WTC11 (cell line): Measurements from ENCODE around the gene IGFL4. TPM values are rescaled to one million over a fixed set of nuclear protein-coding genes. Genes with fewer than 3 reads are reported as not detected.

Experiments used
- ATAC-seq: fragments of 200-7000 bp; cut with Tn5 transposase; 2 replicates; pipeline ENCODE4 v1.10.0; 2021; ENCODE audit warnings: mild to moderate bottlenecking, moderate library complexity
- CTCF ChIA-PET: fragments of 300-600 bp; sonication (Branson Sonifier 250); formaldehyde crosslinking; loops from one replicate; lab custom pipeline; 2021; ENCODE audit warnings: antibody characterized with exemption; lab: Charles Lee
- POLR2A ChIA-PET: fragments of 350-600 bp; sonication (Branson Sonifier 250); formaldehyde crosslinking; loops from one replicate; lab custom pipeline; 2021; ENCODE audit warnings: antibody characterized with exemption; lab: Charles Lee
- DNase-seq: peaks from one replicate; pipeline ENCODE4 v3.0.0; 2021; ENCODE audit warnings: low spot score
- H3K27ac Mint-ChIP-seq: 2 replicates; pipeline ENCODE4 v1.8.0; 2021; ENCODE audit warnings: mixed read lengths
- H3K27me3 Mint-ChIP-seq: 2 replicates; pipeline ENCODE4 v1.8.0; 2021; ENCODE audit warnings: low read depth, mild to moderate bottlenecking, moderate library complexity, mixed read lengths
- H3K36me3 Mint-ChIP-seq: 2 replicates; pipeline ENCODE4 v1.8.0; 2021; ENCODE audit warnings: mixed read lengths
- H3K4me1 Mint-ChIP-seq: 2 replicates; pipeline ENCODE4 v1.8.0; 2022; ENCODE audit warnings: mixed read lengths
- H3K4me3 Mint-ChIP-seq: 2 replicates; pipeline ENCODE4 v1.8.0; 2021; ENCODE audit warnings: mild to moderate bottlenecking, moderate library complexity, mixed read lengths
- H3K9me3 Mint-ChIP-seq: 2 replicates; pipeline ENCODE4 v1.8.0; 2021; ENCODE audit warnings: mixed read lengths
- ATF1 ChIP-seq: sonication (generic); formaldehyde crosslinking; IDR thresholded peaks from 2 replicates; pipeline ENCODE4 v1.8.1; 2023; ENCODE audit warnings: mild to moderate bottlenecking, moderate library complexity, missing genetic modification reagents
- ATF2 ChIP-seq: sonication (generic); formaldehyde crosslinking; IDR thresholded peaks from 2 replicates; pipeline ENCODE4 v1.8.1; 2022; ENCODE audit warnings: low read depth, missing genetic modification reagents, borderline replicate concordance
- CTCF ChIP-seq: fragments of 200-600 bp; IDR thresholded peaks from 2 replicates; pipeline ENCODE4 v1.8.0; 2022; ENCODE audit warnings: antibody characterized with exemption
- ELF4 ChIP-seq: sonication (generic); formaldehyde crosslinking; IDR thresholded peaks from 2 replicates; pipeline ENCODE4 v1.8.1; 2022; ENCODE audit warnings: low read depth, mild to moderate bottlenecking, moderate library complexity, missing genetic modification reagents
- ETV6 ChIP-seq: sonication (generic); formaldehyde crosslinking; IDR thresholded peaks from 2 replicates; pipeline ENCODE4 v1.8.1; 2022; ENCODE audit warnings: mild to moderate bottlenecking, missing genetic modification reagents
- HMGXB4 ChIP-seq: sonication (generic); formaldehyde crosslinking; IDR thresholded peaks from 2 replicates; pipeline ENCODE4 v1.8.1; 2023; ENCODE audit warnings: mild to moderate bottlenecking, moderate library complexity, missing genetic modification reagents
- IRF2 ChIP-seq: sonication (generic); formaldehyde crosslinking; IDR thresholded peaks from 2 replicates; pipeline ENCODE4 v1.8.0; 2022; ENCODE audit warnings: low read depth, missing genetic modification reagents, borderline replicate concordance
- KAT7 ChIP-seq: sonication (generic); formaldehyde crosslinking; IDR thresholded peaks from 2 replicates; pipeline ENCODE4 v1.8.1; 2023; ENCODE audit warnings: missing genetic modification reagents, mild to moderate bottlenecking, borderline replicate concordance
- MYBL2 ChIP-seq: sonication (generic); formaldehyde crosslinking; IDR thresholded peaks from 2 replicates; pipeline ENCODE4 v1.8.1; 2023; ENCODE audit warnings: mild to moderate bottlenecking, moderate library complexity, missing genetic modification reagents
- NFATC4 ChIP-seq: fragments of 250-450 bp; sonication (Bioruptor Pico); IDR thresholded peaks from 2 replicates; pipeline ENCODE4 v1.9.0; 2021; ENCODE audit warnings: mild to moderate bottlenecking
- PREB ChIP-seq: sonication (generic); formaldehyde crosslinking; IDR thresholded peaks from 2 replicates; pipeline ENCODE4 v1.8.1; 2022; ENCODE audit warnings: mild to moderate bottlenecking, missing genetic modification reagents, moderate library complexity, borderline replicate concordance
- PRRX2 ChIP-seq: fragments of 250-450 bp; sonication (Bioruptor Pico); IDR thresholded peaks from 2 replicates; pipeline ENCODE4 v1.8.0; 2021; ENCODE audit warnings: mild to moderate bottlenecking
- SMAD3 ChIP-seq: sonication (generic); formaldehyde crosslinking; IDR thresholded peaks from 2 replicates; pipeline ENCODE4 v1.8.0; 2022; ENCODE audit warnings: missing genetic modification reagents, mild to moderate bottlenecking, borderline replicate concordance
- TEAD1 ChIP-seq: sonication (generic); formaldehyde crosslinking; IDR thresholded peaks from 2 replicates; pipeline ENCODE4 v1.8.0; 2022; ENCODE audit warnings: mild to moderate bottlenecking, missing genetic modification reagents
- TP53 ChIP-seq: sonication (generic); formaldehyde crosslinking; IDR thresholded peaks from 2 replicates; pipeline ENCODE4 v1.8.1; 2023; ENCODE audit warnings: mild to moderate bottlenecking, missing genetic modification reagents
- ZBTB43 ChIP-seq: sonication (generic); formaldehyde crosslinking; IDR thresholded peaks from 2 replicates; pipeline ENCODE4 v1.8.1; 2023; ENCODE audit warnings: mild to moderate bottlenecking, missing genetic modification reagents
- ZNF138 ChIP-seq: sonication (generic); formaldehyde crosslinking; conservative IDR thresholded peaks from 2 replicates; pipeline ENCODE4 v1.8.1; 2022; ENCODE audit warnings: mild to moderate bottlenecking, moderate library complexity, missing genetic modification reagents
- ZNF317 ChIP-seq: sonication (generic); formaldehyde crosslinking; IDR thresholded peaks from 2 replicates; pipeline ENCODE4 v1.8.1; 2023; ENCODE audit warnings: low read depth, mild to moderate bottlenecking, moderate library complexity, missing genetic modification reagents, borderline replicate concordance
- ZSCAN18 ChIP-seq: fragments of 250-450 bp; sonication (Bioruptor Pico); IDR thresholded peaks from 2 replicates; pipeline ENCODE4 v2.1.2; 2022; ENCODE audit warnings: mild to moderate bottlenecking, moderate library complexity
- total RNA-seq: library from RNA; stranded (reverse); gene quantifications from 3 replicates; pipeline ENCODE4 v1.2.3, GENCODE V29; 2021

Gene IGFL4
- total RNA-seq, 1 experiment from 2014 or later, result 0.20 TPM

- TF ChIP-seq TP53 (CRISPR knock-in tag), result no peak
- no peak for TF ChIP-seq TEAD1
- TF ChIP-seq CTCF, result no peak
Observed at GRCh38 chr19:46065486-46066071, 24.8 kb upstream of the IGFL4 start (continued).

- no peak for TF ChIP-seq ATF1 (CRISPR knock-in tag)
- TF ChIP-seq KAT7, result no peak
- TF ChIP-seq, all 79 proteins: peak for 0
- Mint-ChIP-seq H3K27me3 (peaks cover 70% of the 10 kb centered on the region), H3K9me3 (peaks cover 49% of the 10 kb centered on the region), H3K4me3 (no peak overlapping the region), H3K27ac (no peak overlapping the region), H3K36me3 (peaks cover 16% of the 10 kb centered on the region), H3K4me1 (no peaks in the 10 kb centered on the region)
- ChIA-PET CTCF (interaction anchor here (0.9 to 1.2 kb wide), 2 partner anchors 14 to 15 kb away, joined by 3 read pairs; no protein-coding TSS in a partner anchor), POLR2A (no interaction called here)
- DNase-seq (no peak), ATAC-seq (no peak)
Observed at GRCh38 chr19:46063201-46063600, 22.4 kb upstream of the IGFL4 start.

GRCh38 chr19:46060012-46060411 is 19.2 kb upstream of the IGFL4 start:
- no peak for DNase-seq
- Mint-ChIP-seq H3K36me3 (peaks cover 16% of the 10 kb centered on the region), H3K27ac (no peak overlapping the region), H3K4me1 (no peaks in the 10 kb centered on the region), H3K9me3 (peaks cover 61% of the 10 kb centered on the region), H3K27me3 (peaks cover 70% of the 10 kb centered on the region), H3K4me3 (no peak overlapping the region)
- CTCF ChIA-PET, result interaction anchor here (1.4 to 1.6 kb wide), 2 partner anchors 31 to 221 kb away, joined by 6 to 7 read pairs; no protein-coding TSS in a partner anchor
- no peak for ATAC-seq
- TF ChIP-seq PRRX2 (CRISPR knock-in tag) (no peak), ZBTB43 (CRISPR knock-in tag) (no peak), IRF2 (CRISPR knock-in tag) (no peak), ATF2 (CRISPR knock-in tag) (no peak), ETV6 (CRISPR knock-in tag) (no peak)
- POLR2A ChIA-PET, result no interaction called here

- POLR2A ChIA-PET, result no interaction called here
- Mint-ChIP-seq H3K4me1 (no peaks in the 10 kb centered on the region), H3K27ac (no peak overlapping the region), H3K9me3 (peaks cover 61% of the 10 kb centered on the region), H3K4me3 (no peak overlapping the region), H3K27me3 (peaks cover 78% of the 10 kb centered on the region), H3K36me3 (peaks cover 16% of the 10 kb centered on the region)
- no peak for ATAC-seq
- CTCF ChIA-PET, result interaction anchor here (1.2 to 1.6 kb wide), 2 partner anchors 9 to 30 kb away, joined by 3 to 6 read pairs; no protein-coding TSS in a partner anchor
- DNase-seq, result no peak
- no peak for TF ChIP-seq ZSCAN18 (CRISPR knock-in tag)
- no peak for TF ChIP-seq SMAD3 (CRISPR knock-in tag)
- TF ChIP-seq NFATC4 (CRISPR knock-in tag), result no peak
- no peak for TF ChIP-seq ELF4 (CRISPR knock-in tag)
- TF ChIP-seq PREB, result no peak
- no peak for TF ChIP-seq ZNF138 (CRISPR knock-in tag)
- no peak for TF ChIP-seq ZNF317 (CRISPR knock-in tag)
- no peak for TF ChIP-seq HMGXB4 (CRISPR knock-in tag)
- no peak for TF ChIP-seq MYBL2 (CRISPR knock-in tag)
Observed at GRCh38 chr19:46058778-46059177, 18.0 kb upstream of the IGFL4 start.
